HS-5 (cell line): Measurements from ENCODE around the gene TM4SF5.
A peak's percentile ranks its signal among the peaks of the same experiment; 100 is the strongest.
"Not testable (repeated sequence)": the region's sequence is repeated elsewhere in the genome, so short reads cannot be mapped to it uniquely, and the experiment has no call there.

ENCODE experiments used
- DNase-seq: peaks from one replicate; pipeline ENCODE4 v3.0.0-alpha.2; 2012; ENCODE audit warnings: low read depth

The TM4SF5 gene

DNA sequence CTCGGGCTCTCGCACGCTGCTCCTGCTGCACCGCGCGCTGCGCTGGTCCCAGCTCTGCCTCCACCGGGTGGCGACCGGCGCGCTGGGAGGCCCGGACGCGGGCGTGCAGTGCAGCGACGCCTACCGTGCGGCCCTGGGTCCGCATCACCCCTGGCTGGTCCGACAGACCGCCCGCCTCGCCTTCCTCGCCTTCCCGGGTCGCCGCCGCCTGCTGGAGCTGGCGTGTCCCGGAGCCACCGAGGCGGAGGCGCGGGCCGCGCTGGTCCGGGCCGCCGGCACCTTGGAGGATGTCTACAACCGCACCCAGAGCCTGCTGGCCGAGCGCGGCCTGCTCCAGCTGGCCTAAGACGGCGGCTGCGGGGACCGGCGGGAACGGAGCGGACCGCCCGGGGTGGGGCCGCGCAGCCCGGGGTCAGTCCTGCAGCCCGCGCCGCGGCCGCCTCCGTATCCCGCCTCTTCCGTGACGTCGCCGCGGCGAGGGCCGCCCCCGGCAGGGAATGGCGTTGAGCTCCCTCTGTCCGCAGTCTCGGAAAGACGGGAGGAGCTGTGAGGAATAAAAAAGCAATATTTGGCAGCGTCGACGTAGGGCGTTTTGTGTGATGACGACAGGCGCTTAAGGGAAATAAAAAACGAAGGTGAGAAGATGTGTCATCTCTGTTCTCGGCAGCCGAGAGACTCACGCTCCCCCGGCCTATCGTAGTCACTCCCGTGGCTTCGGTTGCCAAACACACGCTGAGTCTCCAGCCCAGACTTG lies 18.4 kb downstream of the TM4SF5 start:
- peak; percentile 95 for DNase-seq

GRCh38 chr17:4790705-4791088 lies 19.0 kb downstream of the TM4SF5 start:
- no peak for DNase-seq

DNA sequence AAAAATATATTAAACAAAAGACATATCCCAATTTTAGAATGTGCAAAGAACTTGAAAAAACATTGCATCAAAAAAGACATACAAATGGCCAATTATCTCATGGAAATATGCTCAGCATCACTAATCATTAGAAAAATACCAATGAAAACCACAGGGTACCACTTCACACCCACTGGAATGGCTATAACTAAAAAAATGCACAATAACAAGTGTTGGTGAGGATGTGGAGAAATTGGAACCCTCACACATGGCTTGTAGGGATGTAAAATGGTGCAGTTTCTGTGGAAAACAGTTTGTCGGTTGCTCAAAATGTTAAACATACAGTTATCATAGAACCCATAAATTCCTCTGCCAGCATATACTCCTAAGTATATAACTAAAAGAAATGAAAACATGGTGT lies 23.5 kb downstream of the TM4SF5 start:
- no peak for DNase-seq

DNA sequence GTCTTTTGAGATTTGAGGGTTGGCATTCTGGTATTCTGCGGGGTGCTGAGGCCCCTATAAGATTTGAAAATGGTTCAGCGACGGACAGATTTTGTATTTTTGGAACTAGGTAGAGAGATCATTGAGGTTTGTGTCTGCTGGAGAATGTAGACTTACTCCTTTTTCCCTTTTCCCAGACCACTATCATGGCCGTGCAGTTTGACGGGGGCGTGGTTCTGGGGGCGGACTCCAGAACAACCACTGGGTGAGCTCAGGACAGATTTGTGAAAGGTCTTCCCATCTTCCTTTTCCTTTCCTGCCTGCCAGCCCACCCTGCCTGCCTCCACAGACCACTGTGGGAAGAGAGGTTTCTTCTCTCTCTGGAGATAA lies 24.9 kb downstream of the TM4SF5 start:
- no peak for DNase-seq

DNA sequence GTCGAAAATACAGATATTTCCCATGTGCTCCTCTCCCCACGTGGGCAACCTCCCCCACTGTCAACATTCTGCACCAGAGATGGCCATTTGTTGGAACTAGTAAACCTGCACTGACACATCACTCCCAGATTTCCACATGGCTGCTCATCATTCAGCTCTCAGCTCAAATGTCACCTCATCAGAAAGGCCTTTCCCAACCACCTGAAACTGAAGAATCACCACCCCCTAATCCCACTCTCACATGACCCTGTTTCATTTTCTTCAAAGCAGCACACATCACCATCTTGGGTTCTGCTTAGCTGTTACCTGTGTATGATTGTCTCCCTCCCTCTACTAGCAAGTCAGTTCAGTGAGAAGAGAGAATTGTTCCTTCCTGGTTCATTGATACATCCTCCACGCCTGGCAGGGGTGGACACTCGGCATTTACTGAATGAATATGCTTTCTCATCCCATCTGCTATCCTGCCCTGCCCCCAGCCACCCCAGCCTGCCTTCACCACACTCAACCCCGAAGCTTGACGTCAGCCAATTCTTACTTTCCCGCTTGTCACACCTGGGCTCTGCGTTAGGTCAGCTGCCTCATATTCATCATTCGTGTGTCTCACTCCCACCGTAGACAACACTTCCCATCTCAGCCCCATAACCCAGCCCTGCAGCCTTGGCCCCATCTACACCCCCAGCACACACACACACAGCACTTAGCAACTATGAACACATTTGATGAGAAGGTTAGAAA lies 28.9 kb downstream of the TM4SF5 start:
- no peak for DNase-seq

DNA sequence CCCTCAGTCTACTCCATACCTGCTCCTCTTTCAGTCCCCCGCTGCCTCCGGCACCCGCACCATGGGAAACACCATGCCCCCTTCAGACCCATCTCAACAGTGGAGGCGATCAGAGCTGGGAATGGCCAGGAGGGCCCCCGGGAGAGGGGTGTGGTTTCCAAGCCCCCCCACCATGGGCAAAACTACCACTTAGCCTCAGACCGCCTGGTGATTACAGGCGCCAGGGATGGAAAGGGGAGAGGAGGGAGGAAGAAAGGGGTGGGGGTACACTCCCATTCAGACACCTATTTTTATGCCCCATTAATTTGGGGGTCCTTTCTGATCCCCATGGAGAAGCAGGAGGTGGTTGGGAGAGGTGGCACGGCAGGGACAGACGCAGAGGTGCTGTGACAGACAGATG lies 30.5 kb downstream of the TM4SF5 start, which contains the start of gene C17orf114:
Gene C17orf114, minus strand, starts transcription at position 101 of the 400 bp plus-strand sequence.
- no peak for DNase-seq

DNA sequence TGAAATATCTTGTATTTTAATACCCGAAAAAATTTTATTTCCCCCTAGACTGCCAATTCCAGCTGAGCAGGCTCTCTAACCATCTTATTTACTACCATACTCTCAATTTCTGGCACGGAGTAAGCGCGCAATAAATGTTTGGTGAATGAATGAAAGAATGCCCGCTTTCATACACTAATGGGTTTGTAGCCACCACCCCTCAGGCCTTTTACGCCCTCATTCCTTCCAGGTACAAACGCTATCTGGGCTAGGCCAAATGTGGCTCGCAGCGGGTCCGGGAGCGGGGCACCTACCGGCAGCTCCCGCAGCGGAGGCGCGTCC lies 34.7 kb downstream of the TM4SF5 start:
- DNase-seq = no peak

DNA sequence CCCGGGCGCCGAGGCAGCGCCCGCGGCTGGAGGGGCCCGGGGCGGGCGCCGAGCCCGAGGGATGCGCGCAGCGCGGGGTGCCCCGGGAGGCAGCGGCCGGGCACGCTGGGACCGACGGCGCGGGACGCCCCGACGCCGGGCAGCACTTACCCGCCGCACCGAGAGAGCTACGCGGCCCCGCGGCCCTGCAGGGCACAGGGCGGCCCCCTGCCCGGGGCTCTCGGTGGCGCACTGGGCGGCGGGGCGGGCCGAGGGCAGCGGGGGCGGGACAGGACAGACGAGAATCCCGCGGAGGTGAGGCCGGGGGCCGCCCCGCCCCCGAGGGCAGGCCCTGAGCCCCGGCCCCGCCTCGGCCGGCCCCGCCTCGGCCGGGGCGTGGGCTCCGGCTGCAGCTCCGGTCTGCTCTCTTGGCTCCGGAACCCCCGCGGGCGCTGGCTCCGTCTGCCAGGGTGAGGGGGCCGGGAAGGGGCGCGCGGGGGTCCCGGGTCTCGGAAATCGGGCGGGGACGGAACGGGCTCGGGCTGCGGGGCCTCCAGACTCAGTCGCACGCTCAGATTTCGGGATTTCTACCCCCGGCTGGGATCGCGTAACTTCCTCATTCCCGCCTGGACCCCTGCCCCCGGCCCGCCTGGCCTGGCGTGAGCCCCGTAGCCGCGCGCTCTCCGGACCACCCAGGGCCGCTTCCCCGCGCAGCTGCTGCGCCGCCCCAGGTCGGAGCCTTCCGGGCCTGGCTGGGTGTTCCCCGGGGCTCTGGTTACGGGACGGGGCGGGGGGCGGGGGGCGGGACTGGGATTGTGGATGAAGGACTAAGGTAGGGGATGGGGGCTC lies 35.3 kb downstream of the TM4SF5 start, which contains the start of gene PLD2:
Gene PLD2, plus strand, starts transcription at position 376 of the 828 bp plus-strand sequence. CDS start 621 bp downstream, outside the sequence.
- no peak for DNase-seq

- no peak for DNase-seq
These were observed 36.1 kb downstream of the TM4SF5 start for GRCh38 chr17:4807605-4808377.

DNA sequence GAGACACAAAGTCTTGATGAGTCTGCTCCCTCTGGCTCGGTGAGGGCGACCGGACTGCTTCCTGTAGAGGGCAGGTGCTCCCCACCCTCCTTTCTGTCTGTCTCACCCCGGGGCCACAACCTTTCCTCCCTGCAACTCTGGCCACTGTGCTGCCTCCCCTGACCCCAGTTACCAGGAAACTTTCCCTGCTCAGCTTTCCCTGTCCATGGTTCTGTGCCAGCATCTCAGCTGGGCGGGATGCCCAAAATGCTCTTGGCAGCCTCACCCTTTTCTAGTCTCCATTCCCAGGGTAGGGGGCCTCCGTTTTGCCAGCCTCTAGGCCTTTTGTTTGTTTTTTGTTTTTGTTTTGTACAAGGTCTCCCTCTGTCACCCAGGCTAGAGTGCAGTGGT lies 36.7 kb downstream of the TM4SF5 start:
- DNase-seq = no peak

DNA sequence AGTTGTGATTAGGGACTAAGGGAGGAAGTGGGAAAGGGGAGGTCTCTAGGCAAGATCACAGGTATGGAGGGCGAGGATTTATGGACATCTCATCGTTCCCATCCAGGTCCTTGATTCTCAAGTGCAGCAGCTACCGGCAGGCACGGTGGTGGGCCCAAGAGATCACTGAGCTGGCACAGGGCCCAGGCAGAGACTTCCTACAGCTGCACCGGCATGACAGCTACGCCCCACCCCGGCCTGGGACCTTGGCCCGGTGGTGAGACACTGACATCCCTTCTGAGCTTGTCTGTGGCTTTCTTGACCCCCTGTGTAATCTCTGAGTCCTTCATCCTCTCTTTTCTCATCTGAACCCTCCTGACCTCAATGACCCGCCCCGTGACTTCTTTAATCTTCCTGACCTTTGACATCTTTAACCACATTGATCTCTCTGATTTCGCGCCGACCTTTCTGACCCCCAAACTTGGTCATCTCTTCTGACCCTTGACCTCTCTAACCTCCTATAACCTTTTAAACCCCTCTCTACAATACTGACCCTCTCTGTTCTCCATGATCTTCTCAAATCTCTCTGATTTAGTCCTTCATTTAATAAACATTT lies 39.1 kb downstream of the TM4SF5 start:
- no peak for DNase-seq

GRCh38 chr17:4811471-4811870 lies 39.8 kb downstream of the TM4SF5 start:
- no peak for DNase-seq

DNA sequence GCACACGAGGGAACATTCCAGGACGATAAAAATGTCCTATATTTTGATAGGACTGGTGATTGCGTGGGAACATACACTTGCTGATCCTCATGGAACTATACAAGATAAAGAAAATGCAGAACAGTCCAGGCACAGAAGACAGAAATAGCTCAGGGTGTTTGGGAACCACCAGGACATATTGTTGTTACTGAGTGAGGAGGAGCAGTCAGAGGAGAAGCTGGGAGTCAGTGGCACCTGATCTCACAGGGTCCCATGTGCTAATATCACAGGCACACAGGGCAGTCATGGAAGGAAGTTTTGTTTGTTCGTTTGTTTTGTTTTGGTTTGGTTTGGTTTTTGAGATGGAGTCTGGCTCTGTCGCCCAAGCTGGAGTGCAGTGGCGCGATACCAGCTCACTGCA lies 41.0 kb downstream of the TM4SF5 start:
- DNase-seq = no peak

DNA sequence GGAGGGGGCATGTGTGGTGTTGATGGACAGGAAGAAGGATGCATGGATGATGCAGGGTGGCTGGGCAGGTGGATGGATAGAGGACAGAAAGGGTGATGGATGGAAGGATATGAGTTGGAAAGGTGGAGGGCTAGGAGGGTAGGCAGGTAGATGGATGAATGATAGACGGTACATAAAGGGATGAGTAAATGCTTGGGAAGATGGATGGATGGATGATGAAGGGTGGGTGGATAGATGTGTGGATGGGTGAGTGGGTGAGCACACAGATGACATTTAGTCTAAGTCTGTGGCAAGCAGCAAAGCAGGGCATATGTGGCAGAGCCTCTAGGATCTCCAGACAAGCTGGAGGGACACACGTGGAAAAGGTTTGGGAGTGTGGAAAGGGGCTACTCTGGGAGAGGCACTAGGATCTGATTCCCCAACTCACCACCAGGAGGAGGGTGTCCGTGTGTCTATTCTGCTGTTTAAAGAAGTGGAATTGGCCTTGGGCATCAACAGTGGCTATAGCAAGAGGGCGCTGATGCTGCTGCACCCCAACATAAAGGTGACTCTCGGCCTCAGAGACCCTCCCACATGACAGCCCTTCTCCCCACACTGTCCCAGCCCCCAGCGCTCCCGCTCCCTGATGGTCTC lies 43.5 kb downstream of the TM4SF5 start:
- DNase-seq = no peak

- DNase-seq = no peak
These were observed 45.1 kb downstream of the TM4SF5 start for GRCh38 chr17:4816826-4817225.

DNA sequence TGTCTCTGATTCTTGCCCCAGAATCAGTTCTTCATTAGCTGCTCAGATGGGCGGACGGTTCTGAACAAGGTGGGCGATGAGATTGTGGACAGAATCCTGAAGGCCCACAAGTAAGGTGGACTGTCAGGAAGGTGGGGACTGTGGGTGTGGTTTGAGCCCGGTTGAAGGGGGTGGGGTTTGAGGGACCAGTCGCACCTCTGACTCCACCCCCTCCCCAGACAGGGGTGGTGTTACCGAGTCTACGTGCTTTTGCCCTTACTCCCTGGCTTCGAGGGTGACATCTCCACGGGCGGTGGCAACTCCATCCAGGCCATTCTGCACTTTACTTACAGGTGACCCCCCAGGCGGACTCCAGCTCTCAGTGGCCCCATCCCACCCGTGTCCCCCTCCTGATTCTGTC lies 46.6 kb downstream of the TM4SF5 start:
- no peak for DNase-seq

- no peak for DNase-seq
These were observed 51.1 kb downstream of the TM4SF5 start for GRCh38 chr17:4822835-4823234.

- DNase-seq = no peak
These were observed 51.8 kb downstream of the TM4SF5 start for GRCh38 chr17:4823373-4824089.

GRCh38 chr17:4827399-4827798 lies 55.7 kb downstream of the TM4SF5 start:
- DNase-seq = no peak

- DNase-seq = not testable (repeated sequence)
These were observed 61.1 kb downstream of the TM4SF5 start for GRCh38 chr17:4832829-4833177.
